Stimulated activated CD4-positive, alpha-beta T cell treated with anti-CD3 and anti-CD28 coated beads, Interleukin-1b, Interleukin-23, amount 100 ng/mL, for 4 hours (primary cell): Measurements from ENCODE around the gene CCDC24.

Experiments
- DNase-seq, 2 donors: peaks; one replicate each; pipeline ENCODE4 v3.0.0-alpha.2; 2020; ENCODE audit warnings: low read depth in 2 of 2

CCDC24 gene

GRCh38 chr1:43963006-43963405 lies 28.4 kb upstream of the CCDC24 start:
- DNase-seq, result no peak

GRCh38 chr1:43963890-43964289 lies 27.5 kb upstream of the CCDC24 start:
- DNase-seq, result no peak

GRCh38 chr1:43965316-43965715 lies 26.1 kb upstream of the CCDC24 start:
- no peak for DNase-seq

GRCh38 chr1:43968348-43968948 lies 23.0 kb upstream of the CCDC24 start:
- no peak for DNase-seq

GRCh38 chr1:43969416-43969745 lies 22.0 kb upstream of the CCDC24 start:
- no peak for DNase-seq

GRCh38 chr1:43969746-43970466 lies 21.5 kb upstream of the CCDC24 start, which contains the start of gene DPH2:
DPH2 (plus strand) TSS chr1:43970010; CDS start chr1:43970176, 166 bp downstream.
- DNase-seq, result peak; percentile 91 to 94

- DNase-seq, result no peak
Observed at GRCh38 chr1:43970502-43970901, 20.9 kb upstream of the CCDC24 start.

GRCh38 chr1:43970911-43971310 lies 20.5 kb upstream of the CCDC24 start:
- no peak for DNase-seq

GRCh38 chr1:43971336-43971980 lies 19.9 kb upstream of the CCDC24 start:
- DNase-seq, result no peak

GRCh38 chr1:43973981-43974442 lies 17.4 kb upstream of the CCDC24 start:
- no peak for DNase-seq

GRCh38 chr1:43974443-43975248 lies 16.8 kb upstream of the CCDC24 start, which contains the start of gene ATP6V0B:
ATP6V0B (plus strand) TSS chr1:43974960; CDS start chr1:43975041, 81 bp downstream.
- DNase-seq, result peak; percentile 91 to 96

- no peak for DNase-seq
Observed at GRCh38 chr1:43975249-43975961, 16.0 kb upstream of the CCDC24 start.

GRCh38 chr1:43976045-43976444 lies 15.4 kb upstream of the CCDC24 start:
- no peak for DNase-seq

- DNase-seq, result no peak
Observed at GRCh38 chr1:43976890-43977289, 14.5 kb upstream of the CCDC24 start.

- no peak for DNase-seq
Observed at GRCh38 chr1:43977376-43978263, 13.8 kb upstream of the CCDC24 start.

- DNase-seq, result no peak
Observed at GRCh38 chr1:43978264-43978550, 13.2 kb upstream of the CCDC24 start.

GRCh38 chr1:43978551-43979260 lies 12.7 kb upstream of the CCDC24 start, which contains the start of gene B4GALT2:
B4GALT2 (plus strand) TSS chr1:43979210; CDS start chr1:43981161, 1,951 bp downstream.
- peak in 1 of 2 donors; percentile 51 for DNase-seq

- no peak for DNase-seq
Observed at GRCh38 chr1:43979261-43979527, 12.2 kb upstream of the CCDC24 start.

- peak in 1 of 2 donors; percentile 22 for DNase-seq
Observed at GRCh38 chr1:43979528-43980254, 11.7 kb upstream of the CCDC24 start.
